ENCODE results near the gene AJAP1. TPM values are rescaled to one million over a fixed set of nuclear protein-coding genes. Genes with fewer than 3 reads are reported as not detected.

The AJAP1 gene
- total and polyA plus RNA-seq, 10 of the 15 experiments (the other 5 are each of a cell fraction or from before 2014, with no cell fraction given) = not detected

GRCh38 chr1:4662723-4663122 lies 8.3 kb downstream of the AJAP1 start (continued):
- TF ChIP-seq USF1 (IDR thresholded peaks at IDR 0.05; ENCODE audit: borderline replicate concordance, extremely low read length, insufficient read depth, low read depth, low read length) (no peak), BCL11A (IDR thresholded peaks at IDR 0.05; ENCODE audit: low read depth, low read length) (no peak)

GRCh38 chr1:4664095-4664494 lies 9.7 kb downstream of the AJAP1 start:
- H3K79me2 ChIP-seq (ENCODE audit: control insufficient read depth, insufficient read depth, low read length) = no peaks in the 10 kb centered on the region
- H3K4me1 ChIP-seq (ENCODE audit: control insufficient read depth, insufficient read depth, low read length) = no peaks in the 10 kb centered on the region
- ChIA-PET RAD21 (ENCODE audit: unreplicated experiment) (no interaction called here), SMC1A (ENCODE audit: uncharacterized antibody, unreplicated experiment) (no interaction called here), POLR2A (no interaction called here), CTCF (no interaction called here)
- intact Hi-C loops (cut with micrococcal nuclease; ENCODE audit: unreplicated experiment) = no loop called here
- H3K36me3 ChIP-seq (ENCODE audit: control insufficient read depth in 2 of 2, insufficient read depth in 2 of 2, low read length in 1 of 2) = no peaks in the 10 kb centered on the region
- no TSS peak for BruUV-seq (replicated peaks)
- H3K27ac ChIP-seq (ENCODE audit: control insufficient read depth, insufficient read depth) = no peak overlapping the region
- H2AFZ ChIP-seq (ENCODE audit: control insufficient read depth, low read depth, low read length) = no peak overlapping the region
- H3K9me3 ChIP-seq (replicated peaks; ENCODE audit: control insufficient read depth, insufficient read depth, low read length) = no peaks in the 10 kb centered on the region
- ATAC-seq (no peak), DNase-seq (ENCODE audit: low read depth, low spot score) (no peak), FAIRE-seq (no peak)
- H3K4me3 ChIP-seq = no peak overlapping the region
- in situ Hi-C loops (cut with MboI) = no loop called here
- H3K27me3 ChIP-seq (replicated peaks in 1 of 2; ENCODE audit: control insufficient read depth in 2 of 2, insufficient read depth in 2 of 2, low read length in 1 of 2) = no peaks in the 10 kb centered on the region; a peak in 1 of 4 replicates
- no peak overlapping the region for H3K4me2 ChIP-seq (ENCODE audit: control insufficient read depth, insufficient read depth)
- 40% methylated on average over 5 of the region's 5 CpGs for WGBS (ENCODE audit: insufficient coverage, insufficient replicate concordance, low lambda C conversion rate, missing lambda C conversion rate)
- no peaks in the 10 kb centered on the region for H4K20me1 ChIP-seq (ENCODE audit: control insufficient read depth, insufficient read depth)
- H3K9ac ChIP-seq (ENCODE audit: control insufficient read depth, insufficient read depth, low read length) = no peak overlapping the region
- TF ChIP-seq ZBTB4 (CRISPR knock-in tag; IDR thresholded peaks at IDR 0.05) (no peak), IRF5 (IDR thresholded peaks at IDR 0.05; ENCODE audit: borderline replicate concordance) (no peak), ZBTB11 (CRISPR knock-in tag; IDR thresholded peaks at IDR 0.05) (no peak), CBFB (IDR thresholded peaks at IDR 0.05; ENCODE audit: low read depth) (no peak), MXI1 (IDR thresholded peaks at IDR 0.05; ENCODE audit: low read depth, low read length) (no peak), FOXM1 (IDR thresholded peaks at IDR 0.05; ENCODE audit: low read depth, low read length) (no peak), E2F8 (IDR thresholded peaks at IDR 0.05; ENCODE audit: low read depth, partially characterized antibody) (no peak), GABPA (IDR thresholded peaks at IDR 0.05; ENCODE audit: low read depth) (no peak), BACH1 (IDR thresholded peaks at IDR 0.05; ENCODE audit: borderline replicate concordance) (no peak)
